Prostate gland (tissue), 2 donors: ENCODE measurements around the gene PDXDC1.
"Not testable (repeated sequence)": the region's sequence is repeated elsewhere in the genome, so short reads cannot be mapped to it uniquely, and the experiment has no call there.

ENCODE experiments used
- CTCF ChIP-seq, 4 experiments: fragments of 200-600 bp in 2 of 4; fragments of 450-650 bp in 2 of 4; sonication (generic) in 2 of 4; IDR thresholded peaks; 1 replicate in 3 of 4; 2 replicates in 1 of 4; pipeline ENCODE4 v1.5.1; 2016 to 2019; ENCODE audit warnings: antibody characterized with exemption in 4 of 4, mild to moderate bottlenecking in 2 of 4, moderate library complexity in 2 of 4
- POLR2A ChIP-seq: fragments of 450-650 bp; IDR thresholded peaks from one replicate; pipeline ENCODE4 v1.6.1; 2016; ENCODE audit warnings: antibody characterized with exemption, mild to moderate bottlenecking
- POLR2AphosphoS5 ChIP-seq: sonication (generic); formaldehyde crosslinking; IDR thresholded peaks from one replicate; pipeline ENCODE4 v1.6.1; 2017; ENCODE audit warnings: antibody characterized with exemption

DNA sequence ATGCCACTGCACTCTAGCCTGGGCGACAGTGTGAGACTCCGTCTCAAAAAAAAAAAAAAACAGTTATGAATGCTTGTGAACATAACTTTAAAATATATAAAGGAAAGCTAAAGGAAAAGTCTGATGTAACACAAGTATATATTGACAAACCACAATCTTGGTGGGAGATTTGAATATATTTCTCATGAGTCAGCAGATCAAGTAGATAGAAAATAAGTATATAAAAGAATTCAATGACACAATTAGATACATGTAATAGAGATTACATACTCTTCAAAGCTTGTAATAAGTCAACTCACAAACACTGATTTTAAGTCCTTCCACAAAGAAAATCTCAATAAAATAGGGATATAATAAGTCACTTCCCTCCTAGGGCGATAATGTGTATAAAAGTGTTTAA, 40.8 kb downstream of the PDXDC1 start:
- not testable (repeated sequence) for TF ChIP-seq POLR2A; CTCF (IDR thresholded peaks at IDR 0.05); POLR2AphosphoS5
